HEK293 (cell line): ENCODE measurements around the gene HAAO.

Experiments used
- CTCF ChIA-PET: fragments of 350-600 bp; formaldehyde crosslinking; extraction: SDS; loops from one replicate; lab custom pipeline; 2021; ENCODE audit warnings: antibody characterized with exemption; lab: Yijun Ruan, JAX
- POLR2A ChIA-PET: fragments of 300-600 bp; formaldehyde crosslinking; extraction: SDS; loops from one replicate; lab custom pipeline; 2020; ENCODE audit warnings: antibody characterized with exemption, inconsistent platforms; lab: Yijun Ruan, JAX
- H3K27ac ChIP-seq: fragments of 200-500 bp; sonication (Bioruptor generic); 2 replicates; pipeline ENCODE4 v1.5.1; 2014; ENCODE audit warnings: low read depth, low read length, control low read depth, inconsistent platforms; ENCODE audit errors: extremely low read depth
- H3K36me3 ChIP-seq, 2 experiments: fragments of 200-500 bp in 1 of 2; sonication (Bioruptor generic) in 1 of 2; 1 replicate in 1 of 2; 2 replicates in 1 of 2; pipeline ENCODE4 v1.5.1; 2014 to 2017; ENCODE audit warnings: inconsistent platforms in 2 of 2, low read length in 2 of 2; ENCODE audit not compliant: control insufficient read depth in 2 of 2, insufficient read depth in 1 of 2
- H3K4me1 ChIP-seq: fragments of 200-500 bp; sonication (Bioruptor generic); 2 replicates; pipeline ENCODE4 v1.5.1; 2014; ENCODE audit warnings: mild to moderate bottlenecking, low read length, inconsistent platforms; ENCODE audit not compliant: control insufficient read depth, insufficient read depth
- H3K4me3 ChIP-seq: 2 replicates; pipeline ENCODE4 v1.5.1; 2011; ENCODE audit warnings: low read depth, mild to moderate bottlenecking, control low read depth, low read length, moderate library complexity
- H3K9me3 ChIP-seq: fragments of 200-500 bp; sonication (Bioruptor generic); 2 replicates; pipeline ENCODE4 v1.5.1; 2014; ENCODE audit warnings: low read depth, low read length, inconsistent platforms; ENCODE audit not compliant: control insufficient read depth, insufficient read depth
- INSM2 ChIP-seq: fragments of 450-650 bp; formaldehyde crosslinking; IDR thresholded peaks from 2 replicates; pipeline ENCODE4 v1.5.1; 2016; ENCODE audit warnings: missing biosample characterization, missing genetic modification characterization
- MYNN ChIP-seq: fragments of 450-650 bp; formaldehyde crosslinking; IDR thresholded peaks from 2 replicates; pipeline ENCODE4 v1.5.1; 2016; ENCODE audit warnings: missing biosample characterization, missing genetic modification characterization, borderline replicate concordance
- OSR2 ChIP-seq: fragments of 450-650 bp; formaldehyde crosslinking; IDR thresholded peaks from 2 replicates; pipeline ENCODE4 v1.5.1; 2016; ENCODE audit warnings: missing biosample characterization, missing genetic modification characterization
- SCRT2 ChIP-seq: fragments of 450-650 bp; formaldehyde crosslinking; IDR thresholded peaks from 2 replicates; pipeline ENCODE4 v1.5.1; 2016; ENCODE audit warnings: missing biosample characterization, missing genetic modification characterization
- ZFP3 ChIP-seq: fragments of 450-650 bp; formaldehyde crosslinking; IDR thresholded peaks from 2 replicates; pipeline ENCODE4 v1.5.1; 2016; ENCODE audit warnings: low read depth, missing biosample characterization, missing genetic modification characterization
- ZNF248 ChIP-seq: fragments of 450-650 bp; formaldehyde crosslinking; IDR thresholded peaks from 2 replicates; pipeline ENCODE4 v1.5.1; 2017; ENCODE audit warnings: missing biosample characterization, missing genetic modification characterization
- ZNF501 ChIP-seq: fragments of 450-650 bp; formaldehyde crosslinking; IDR thresholded peaks from 2 replicates; pipeline ENCODE4 v1.5.1; 2016; ENCODE audit warnings: missing biosample characterization, missing genetic modification characterization
- ZNF629 ChIP-seq: fragments of 450-650 bp; formaldehyde crosslinking; IDR thresholded peaks from 2 replicates; pipeline ENCODE4 v1.5.1; 2017; ENCODE audit warnings: missing biosample characterization, missing genetic modification characterization
- ZNF654 ChIP-seq: fragments of 450-650 bp; formaldehyde crosslinking; IDR thresholded peaks from 2 replicates; pipeline ENCODE4 v1.5.1; 2016; ENCODE audit warnings: low read depth, missing biosample characterization, missing genetic modification characterization

Gene HAAO

GRCh38 chr2:42769583-42770287 lies 22.6 kb downstream of the HAAO start:
- Histone ChIP-seq H3K4me3 (no peak overlapping the region), H3K9me3 (no peaks in the 10 kb centered on the region), H3K4me1 (no peaks in the 10 kb centered on the region), H3K36me3 (no peaks in the 10 kb centered on the region), H3K27ac (no peak overlapping the region)
- CTCF ChIA-PET: interaction anchor here (0.7 to 1.3 kb wide), 2 partner anchors 31 to 101 kb away, joined by 3 read pairs; no protein-coding TSS in a partner anchor
- TF ChIP-seq OSR2 (tag by site-specific recombination) (no peak), ZNF248 (tag by site-specific recombination) (no peak)
- POLR2A ChIA-PET: no interaction called here

GRCh38 chr2:42768706-42769256 lies 23.6 kb downstream of the HAAO start:
- Histone ChIP-seq H3K27ac (no peak overlapping the region), H3K36me3 (no peaks in the 10 kb centered on the region), H3K4me3 (no peak overlapping the region), H3K4me1 (no peaks in the 10 kb centered on the region), H3K9me3 (no peaks in the 10 kb centered on the region)
- no peak for TF ChIP-seq MYNN (tag by site-specific recombination)
- no peak for TF ChIP-seq ZNF654 (tag by site-specific recombination)
- TF ChIP-seq ZFP3: 0 out of 2 replicates have a peak, but pooled peaks have one; percentile 42
- ChIA-PET CTCF (no interaction called here), POLR2A (interaction anchor here (0.5 kb wide), 1 partner anchor 76 kb away, joined by 5 read pairs; no protein-coding TSS in a partner anchor)

GRCh38 chr2:42767899-42768705 lies 24.3 kb downstream of the HAAO start:
- TF ChIP-seq ZNF501 (tag by site-specific recombination): no peak
- TF ChIP-seq SCRT2 (tag by site-specific recombination): peak; percentile 90
- no peak for TF ChIP-seq ZNF629 (tag by site-specific recombination)
- CTCF ChIA-PET: no interaction called here

GRCh38 chr2:42767080-42767898 lies 25.1 kb downstream of the HAAO start:
- H3K27ac ChIP-seq: no peak overlapping the region
- POLR2A ChIA-PET: no interaction called here

More at GRCh38 chr2:42767899-42768705, 24.3 kb downstream of the HAAO start:
- POLR2A ChIA-PET: no interaction called here
- H3K27ac ChIP-seq: no peak overlapping the region
- H3K36me3 ChIP-seq: no peaks in the 10 kb centered on the region
- no peaks in the 10 kb centered on the region for H3K4me1 ChIP-seq
- H3K4me3 ChIP-seq: no peak overlapping the region
- no peaks in the 10 kb centered on the region for H3K9me3 ChIP-seq

More at GRCh38 chr2:42767080-42767898, 25.1 kb downstream of the HAAO start:
- no peak overlapping the region for H3K4me3 ChIP-seq
- H3K36me3 ChIP-seq: no peaks in the 10 kb centered on the region
- no peak for TF ChIP-seq INSM2
- no peaks in the 10 kb centered on the region for H3K9me3 ChIP-seq
- no peaks in the 10 kb centered on the region for H3K4me1 ChIP-seq
- CTCF ChIA-PET: no interaction called here
